ENCODE data around the gene ARHGAP28. TPM values are rescaled to one million over a fixed set of nuclear protein-coding genes. Genes with fewer than 3 reads are reported as not detected.

ARHGAP28 gene
- 28.7 TPM for polyA plus RNA-seq (2013, experiment 1 of 4)
- 37.3 TPM for polyA plus RNA-seq (2013, experiment 2 of 4)
- 30.9 TPM for polyA plus RNA-seq (2013, experiment 3 of 4)
- 30.3 TPM for polyA plus RNA-seq (2013, experiment 4 of 4)

GRCh38 chr18:6729247-6730091 lies at the start of gene ARHGAP28:
ARHGAP28 (plus strand) TSS chr18:6729716; CDS start chr18:6729822, 106 bp downstream.
- Histone ChIP-seq H3K27me3 (ENCODE audit: control insufficient read depth, insufficient read depth, low read length, poor library complexity, severe bottlenecking) (no peaks in the 10 kb centered on the region), H3K9me3 (ENCODE audit: control insufficient read depth, low read length) (no peaks in the 10 kb centered on the region), H3K4me1 (ENCODE audit: control insufficient read depth, insufficient read depth, low read length) (peaks cover 21% of the 10 kb centered on the region), H3K36me3 (ENCODE audit: control insufficient read depth, insufficient read depth, low read length) (no peaks in the 10 kb centered on the region), H3K4me3 (ENCODE audit: insufficient read depth, low read depth, low read length) (peak within 1 kb of the TSS; percentile 70), H3K27ac (ENCODE audit: insufficient read depth, low read depth, low read length, poor library complexity, severe bottlenecking) (peak within 1 kb of the TSS; percentile 95)
- WGBS, 2 experiments, result 0% methylated on average over 96 of the region's 96 CpGs

GRCh38 chr18:6681331-6681875 lies 48.1 kb upstream of the ARHGAP28 start:
- H3K9me3 ChIP-seq (ENCODE audit: control insufficient read depth, low read length), result no peaks in the 10 kb centered on the region
- no peaks in the 10 kb centered on the region for H3K36me3 ChIP-seq (ENCODE audit: control insufficient read depth, insufficient read depth, low read length)
- H3K4me1 ChIP-seq (ENCODE audit: control insufficient read depth, insufficient read depth, low read length), result peaks cover 4% of the 10 kb centered on the region
- no peak overlapping the region for H3K27ac ChIP-seq (ENCODE audit: insufficient read depth, low read depth, low read length, poor library complexity, severe bottlenecking)
- H3K4me3 ChIP-seq (ENCODE audit: insufficient read depth, low read depth, low read length), result no peak overlapping the region
- no peaks in the 10 kb centered on the region for H3K27me3 ChIP-seq (ENCODE audit: control insufficient read depth, insufficient read depth, low read length, poor library complexity, severe bottlenecking)
- WGBS, 2 experiments, result 94 to 100% methylated on average over 1 of the region's 1 CpG

- H3K36me3 ChIP-seq (ENCODE audit: control insufficient read depth, insufficient read depth, low read length), result no peaks in the 10 kb centered on the region
- no peak overlapping the region for H3K27ac ChIP-seq (ENCODE audit: insufficient read depth, low read depth, low read length, poor library complexity, severe bottlenecking)
- no peaks in the 10 kb centered on the region for H3K27me3 ChIP-seq (ENCODE audit: control insufficient read depth, insufficient read depth, low read length, poor library complexity, severe bottlenecking)
- 89 to 93% methylated on average over 14 of the region's 14 CpGs for WGBS, 2 experiments
- no peaks in the 10 kb centered on the region for H3K9me3 ChIP-seq (ENCODE audit: control insufficient read depth, low read length)
- no peaks in the 10 kb centered on the region for H3K4me1 ChIP-seq (ENCODE audit: control insufficient read depth, insufficient read depth, low read length)
- no peak overlapping the region for H3K4me3 ChIP-seq (ENCODE audit: insufficient read depth, low read depth, low read length)
Measured at GRCh38 chr18:6682437-6683111, 46.9 kb upstream of the ARHGAP28 start.

GRCh38 chr18:6683112-6683876 lies 46.2 kb upstream of the ARHGAP28 start:
- no peaks in the 10 kb centered on the region for H3K9me3 ChIP-seq (ENCODE audit: control insufficient read depth, low read length)

GRCh38 chr18:6687676-6688075 lies 41.8 kb upstream of the ARHGAP28 start:
- H3K27ac ChIP-seq (ENCODE audit: insufficient read depth, low read depth, low read length, poor library complexity, severe bottlenecking), result no peak overlapping the region
- no peaks in the 10 kb centered on the region for H3K36me3 ChIP-seq (ENCODE audit: control insufficient read depth, insufficient read depth, low read length)
- H3K4me3 ChIP-seq (ENCODE audit: insufficient read depth, low read depth, low read length), result no peak overlapping the region
- H3K4me1 ChIP-seq (ENCODE audit: control insufficient read depth, insufficient read depth, low read length), result no peaks in the 10 kb centered on the region
- H3K27me3 ChIP-seq (ENCODE audit: control insufficient read depth, insufficient read depth, low read length, poor library complexity, severe bottlenecking), result no peaks in the 10 kb centered on the region
- H3K9me3 ChIP-seq (ENCODE audit: control insufficient read depth, low read length), result no peaks in the 10 kb centered on the region

More at GRCh38 chr18:6683112-6683876, 46.2 kb upstream of the ARHGAP28 start:
- no peaks in the 10 kb centered on the region for H3K36me3 ChIP-seq (ENCODE audit: control insufficient read depth, insufficient read depth, low read length)
- 94 to 96% methylated on average over 25 of the region's 25 CpGs for WGBS, 2 experiments
- no peaks in the 10 kb centered on the region for H3K4me1 ChIP-seq (ENCODE audit: control insufficient read depth, insufficient read depth, low read length)
- no peak overlapping the region for H3K4me3 ChIP-seq (ENCODE audit: insufficient read depth, low read depth, low read length)
- H3K27ac ChIP-seq (ENCODE audit: insufficient read depth, low read depth, low read length, poor library complexity, severe bottlenecking), result no peak overlapping the region
- H3K27me3 ChIP-seq (ENCODE audit: control insufficient read depth, insufficient read depth, low read length, poor library complexity, severe bottlenecking), result no peaks in the 10 kb centered on the region

- no peaks in the 10 kb centered on the region for H3K36me3 ChIP-seq (ENCODE audit: control insufficient read depth, insufficient read depth, low read length)
- 91 to 96% methylated on average over 1 of the region's 1 CpG for WGBS, 2 experiments
- no peak overlapping the region for H3K27ac ChIP-seq (ENCODE audit: insufficient read depth, low read depth, low read length, poor library complexity, severe bottlenecking)
- H3K9me3 ChIP-seq (ENCODE audit: control insufficient read depth, low read length), result no peaks in the 10 kb centered on the region
- H3K4me3 ChIP-seq (ENCODE audit: insufficient read depth, low read depth, low read length), result no peak overlapping the region
- H3K27me3 ChIP-seq (ENCODE audit: control insufficient read depth, insufficient read depth, low read length, poor library complexity, severe bottlenecking), result no peaks in the 10 kb centered on the region
- H3K4me1 ChIP-seq (ENCODE audit: control insufficient read depth, insufficient read depth, low read length), result no peaks in the 10 kb centered on the region
Measured at GRCh38 chr18:6708890-6709289, 20.6 kb upstream of the ARHGAP28 start.

GRCh38 chr18:6711467-6711866 lies 18.0 kb upstream of the ARHGAP28 start:
- no peaks in the 10 kb centered on the region for H3K36me3 ChIP-seq (ENCODE audit: control insufficient read depth, insufficient read depth, low read length)
- no peak overlapping the region for H3K4me3 ChIP-seq (ENCODE audit: insufficient read depth, low read depth, low read length)
- H3K27ac ChIP-seq (ENCODE audit: insufficient read depth, low read depth, low read length, poor library complexity, severe bottlenecking), result no peak overlapping the region
- no peaks in the 10 kb centered on the region for H3K27me3 ChIP-seq (ENCODE audit: control insufficient read depth, insufficient read depth, low read length, poor library complexity, severe bottlenecking)
- 93 to 100% methylated on average over 1 of the region's 1 CpG for WGBS, 2 experiments
- no peaks in the 10 kb centered on the region for H3K4me1 ChIP-seq (ENCODE audit: control insufficient read depth, insufficient read depth, low read length)
- H3K9me3 ChIP-seq (ENCODE audit: control insufficient read depth, low read length), result no peaks in the 10 kb centered on the region

- Histone ChIP-seq H3K36me3 (ENCODE audit: control insufficient read depth, insufficient read depth, low read length) (no peaks in the 10 kb centered on the region), H3K4me1 (ENCODE audit: control insufficient read depth, insufficient read depth, low read length) (no peaks in the 10 kb centered on the region), H3K4me3 (ENCODE audit: insufficient read depth, low read depth, low read length) (no peak overlapping the region), H3K9me3 (ENCODE audit: control insufficient read depth, low read length) (no peaks in the 10 kb centered on the region), H3K27me3 (ENCODE audit: control insufficient read depth, insufficient read depth, low read length, poor library complexity, severe bottlenecking) (no peaks in the 10 kb centered on the region), H3K27ac (ENCODE audit: insufficient read depth, low read depth, low read length, poor library complexity, severe bottlenecking) (no peak overlapping the region)
- WGBS, 2 experiments, result 89 to 100% methylated on average over 1 of the region's 1 CpG
Measured at GRCh38 chr18:6712401-6712800, 17.1 kb upstream of the ARHGAP28 start.

GRCh38 chr18:6714010-6714409 lies 15.5 kb upstream of the ARHGAP28 start:
- H3K9me3 ChIP-seq (ENCODE audit: control insufficient read depth, low read length), result no peaks in the 10 kb centered on the region
- H3K27me3 ChIP-seq (ENCODE audit: control insufficient read depth, insufficient read depth, low read length, poor library complexity, severe bottlenecking), result no peaks in the 10 kb centered on the region
- WGBS, 2 experiments, result 78 to 91% methylated on average over 2 of the region's 2 CpGs
- no peaks in the 10 kb centered on the region for H3K36me3 ChIP-seq (ENCODE audit: control insufficient read depth, insufficient read depth, low read length)
- H3K4me3 ChIP-seq (ENCODE audit: insufficient read depth, low read depth, low read length), result no peak overlapping the region
- H3K4me1 ChIP-seq (ENCODE audit: control insufficient read depth, insufficient read depth, low read length), result no peaks in the 10 kb centered on the region
- H3K27ac ChIP-seq (ENCODE audit: insufficient read depth, low read depth, low read length, poor library complexity, severe bottlenecking), result no peak overlapping the region
